Upper lobe of left lung (tissue), 6 donors: Measurements from ENCODE around the gene KCNAB1. TPM values are rescaled to one million over a fixed set of nuclear protein-coding genes. Genes with fewer than 3 reads are reported as not detected.

Experiments
- ATAC-seq, 2 donors: fragments of 200-7000 bp; cut with Tn5 transposase; one replicate each; pipeline ENCODE4 v1.9.1; 2022; ENCODE audit warnings: mild to moderate bottlenecking in 2 of 2, moderate library complexity in 2 of 2; ENCODE audit not compliant: low FRiP score in 2 of 2
- DNase-seq, 2 donors: peaks; one replicate each; pipeline ENCODE4 v3.0.0-alpha.2; 2019 to 2020
- H3K27ac ChIP-seq, 4 donors: fragments of 200-600 bp; sonication (generic); one replicate each; pipeline ENCODE4 v1.5.1; 2016 to 2019
- H3K27me3 ChIP-seq, 4 donors: fragments of 200-600 bp; sonication (generic); one replicate each; pipeline ENCODE4 v1.5.1; 2017 to 2019
- H3K36me3 ChIP-seq, 4 donors: fragments of 200-600 bp; sonication (generic); one replicate each; pipeline ENCODE4 v1.5.1; 2016 to 2019
- H3K4me1 ChIP-seq, 4 donors: fragments of 200-600 bp; sonication (generic); one replicate each; pipeline ENCODE4 v1.5.1; 2018 to 2019
- H3K4me3 ChIP-seq, 4 donors: fragments of 200-600 bp; sonication (generic); one replicate each; pipeline ENCODE4 v1.5.1; 2017 to 2019; ENCODE audit warnings: mild to moderate bottlenecking in 2 of 4, moderate library complexity in 1 of 4
- H3K9me3 ChIP-seq, 4 donors: fragments of 200-600 bp; sonication (generic); one replicate each; pipeline ENCODE4 v1.5.1; 2018 to 2019
- CTCF ChIP-seq, 6 experiments: fragments of 450-650 bp in 4 of 6; fragments of 200-600 bp in 2 of 6; sonication (generic) in 2 of 6; IDR thresholded peaks; one replicate each; pipeline ENCODE4 v1.5.1; 2016 to 2019; ENCODE audit warnings: antibody characterized with exemption in 6 of 6
- EP300 ChIP-seq, 4 donors: sonication (generic); formaldehyde crosslinking; IDR thresholded peaks; one replicate each; pipeline ENCODE4 v1.5.1; 2017; ENCODE audit warnings: antibody characterized with exemption in 4 of 4, control low read depth in 2 of 4
- POLR2A ChIP-seq, 4 donors: fragments of 450-650 bp; IDR thresholded peaks; one replicate each; pipeline ENCODE4 v1.5.1; 2016 to 2017; ENCODE audit warnings: antibody characterized with exemption in 4 of 4, mild to moderate bottlenecking in 2 of 4
- POLR2AphosphoS5 ChIP-seq, 2 donors: sonication (generic); formaldehyde crosslinking; IDR thresholded peaks; one replicate each; pipeline ENCODE4 v1.5.1; 2017; ENCODE audit warnings: antibody characterized with exemption in 2 of 2
- WGBS, 2 donors: methylation state at CpG; one replicate each; pipeline ENCODE4 v1.1.5; 2017 to 2018; 5-methylcytosine and 5-hydroxymethylcytosine counted together
- total RNA-seq, 6 donors: library from RNA; depleted of rRNA in 4 of 6; stranded (reverse); fragments of >200 nt in 4 of 6; gene quantifications; one replicate each; pipeline versions ENCODE4 v1.1.0 to v1.2.1, GENCODE V29; 2016 to 2021
- donor health status: DM: no; HTN: no; CAD: no; lungs with moderate emphysema.
- donor health status: DM: no; HTN: yes; CAD: no; lungs with severe emphysema.

Gene KCNAB1
- total RNA-seq, 6 donors from 2014 or later = 0.79 to 5.2 (median 3.0) TPM

GRCh38 chr3:156409694-156410093, 289.3 kb downstream of the KCNAB1 start:
- no peaks in the 10 kb centered on the region for H3K27me3 ChIP-seq
- TF ChIP-seq CTCF (IDR thresholded peaks at IDR 0.05) (no peak), POLR2AphosphoS5 (IDR thresholded peaks at IDR 0.05) (no peak), POLR2A (IDR thresholded peaks at IDR 0.05) (no peak), EP300 (IDR thresholded peaks at IDR 0.05) (no peak)
- no peaks in the 10 kb centered on the region for H3K4me1 ChIP-seq
- no peak overlapping the region for H3K4me3 ChIP-seq
- no peak overlapping the region for H3K27ac ChIP-seq
- WGBS, 2 donors = 64 to 78% methylated on average over 3 of the region's 3 CpGs
- DNase-seq (no peak), ATAC-seq (no peak)
- H3K36me3 ChIP-seq = no peaks in the 10 kb centered on the region
- no peaks in the 10 kb centered on the region for H3K9me3 ChIP-seq

GRCh38 chr3:156412600-156412999, 292.2 kb downstream of the KCNAB1 start:
- no peaks in the 10 kb centered on the region for H3K36me3 ChIP-seq
- no peaks in the 10 kb centered on the region for H3K4me1 ChIP-seq
- WGBS, 2 donors = 67 to 79% methylated on average over 1 of the region's 1 CpG
- ATAC-seq (no peak), DNase-seq (no peak)
- H3K27me3 ChIP-seq = no peaks in the 10 kb centered on the region
- no peaks in the 10 kb centered on the region for H3K9me3 ChIP-seq
- no peak overlapping the region for H3K4me3 ChIP-seq
- TF ChIP-seq CTCF (IDR thresholded peaks at IDR 0.05) = no peak
- no peak for TF ChIP-seq EP300 (IDR thresholded peaks at IDR 0.05)
- TF ChIP-seq POLR2AphosphoS5 (IDR thresholded peaks at IDR 0.05) = no peak
- no peak for TF ChIP-seq POLR2A (IDR thresholded peaks at IDR 0.05)
- H3K27ac ChIP-seq = no peak overlapping the region

- 76 to 83% methylated on average over 4 of the region's 4 CpGs for WGBS, 2 donors
- no peaks in the 10 kb centered on the region for H3K9me3 ChIP-seq
- no peak overlapping the region for H3K27ac ChIP-seq
- ATAC-seq (no peak), DNase-seq (no peak)
- TF ChIP-seq POLR2A (IDR thresholded peaks at IDR 0.05) (no peak), EP300 (IDR thresholded peaks at IDR 0.05) (no peak), CTCF (IDR thresholded peaks at IDR 0.05) (no peak), POLR2AphosphoS5 (IDR thresholded peaks at IDR 0.05) (no peak)
- H3K36me3 ChIP-seq = no peaks in the 10 kb centered on the region
- no peaks in the 10 kb centered on the region for H3K4me1 ChIP-seq
- no peak overlapping the region for H3K4me3 ChIP-seq
- no peaks in the 10 kb centered on the region for H3K27me3 ChIP-seq
Observed at GRCh38 chr3:156413293-156413892, 293.0 kb downstream of the KCNAB1 start.

GRCh38 chr3:156416846-156417558, 296.6 kb downstream of the KCNAB1 start:
- no peak for TF ChIP-seq EP300 (IDR thresholded peaks at IDR 0.05)
- TF ChIP-seq POLR2A (IDR thresholded peaks at IDR 0.05) = no peak
- no peak for TF ChIP-seq CTCF (IDR thresholded peaks at IDR 0.05)
- no peak for TF ChIP-seq POLR2AphosphoS5 (IDR thresholded peaks at IDR 0.05)
- H3K4me3 ChIP-seq = no peak overlapping the region
- H3K27me3 ChIP-seq = no peaks in the 10 kb centered on the region
- no peak overlapping the region for H3K27ac ChIP-seq
- ATAC-seq (no peak), DNase-seq (no peak)
- H3K9me3 ChIP-seq = no peaks in the 10 kb centered on the region
- H3K36me3 ChIP-seq = no peaks in the 10 kb centered on the region
- H3K4me1 ChIP-seq = no peaks in the 10 kb centered on the region
- WGBS, 2 donors = 78 to 82% methylated on average over 3 of the region's 3 CpGs
